ENCODE results near the gene MYADML2.

Gene MYADML2

DNA sequence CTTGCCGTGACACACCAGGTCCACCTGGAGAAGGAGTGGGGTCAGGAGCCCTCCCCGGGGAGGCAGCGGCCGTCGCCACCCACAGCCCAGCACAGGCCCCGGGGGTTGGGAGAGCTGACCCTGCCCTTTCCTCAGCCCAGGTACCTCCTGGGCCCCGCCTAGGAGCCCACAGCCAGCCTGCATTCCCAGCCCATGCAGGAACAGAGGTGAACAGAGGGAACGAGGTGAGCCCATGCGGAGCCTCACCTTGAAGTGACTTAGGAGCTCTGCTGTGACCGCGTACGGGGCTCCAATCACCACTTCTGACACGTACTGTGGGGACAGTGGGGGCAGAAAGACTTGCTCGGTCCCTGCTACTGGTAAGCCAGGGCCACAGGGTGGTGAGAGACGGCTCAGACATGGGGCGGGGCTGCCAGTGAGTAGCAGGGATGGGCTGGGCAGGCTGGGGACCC, 41.6 kb downstream of the MYADML2 start:
- no peak for TF ChIP-seq ARNTL (CRISPR knock-in tag; IDR thresholded peaks at IDR 0.05; ENCODE audit: borderline replicate concordance, low read depth)
- no peak for ATAC-seq

DNA sequence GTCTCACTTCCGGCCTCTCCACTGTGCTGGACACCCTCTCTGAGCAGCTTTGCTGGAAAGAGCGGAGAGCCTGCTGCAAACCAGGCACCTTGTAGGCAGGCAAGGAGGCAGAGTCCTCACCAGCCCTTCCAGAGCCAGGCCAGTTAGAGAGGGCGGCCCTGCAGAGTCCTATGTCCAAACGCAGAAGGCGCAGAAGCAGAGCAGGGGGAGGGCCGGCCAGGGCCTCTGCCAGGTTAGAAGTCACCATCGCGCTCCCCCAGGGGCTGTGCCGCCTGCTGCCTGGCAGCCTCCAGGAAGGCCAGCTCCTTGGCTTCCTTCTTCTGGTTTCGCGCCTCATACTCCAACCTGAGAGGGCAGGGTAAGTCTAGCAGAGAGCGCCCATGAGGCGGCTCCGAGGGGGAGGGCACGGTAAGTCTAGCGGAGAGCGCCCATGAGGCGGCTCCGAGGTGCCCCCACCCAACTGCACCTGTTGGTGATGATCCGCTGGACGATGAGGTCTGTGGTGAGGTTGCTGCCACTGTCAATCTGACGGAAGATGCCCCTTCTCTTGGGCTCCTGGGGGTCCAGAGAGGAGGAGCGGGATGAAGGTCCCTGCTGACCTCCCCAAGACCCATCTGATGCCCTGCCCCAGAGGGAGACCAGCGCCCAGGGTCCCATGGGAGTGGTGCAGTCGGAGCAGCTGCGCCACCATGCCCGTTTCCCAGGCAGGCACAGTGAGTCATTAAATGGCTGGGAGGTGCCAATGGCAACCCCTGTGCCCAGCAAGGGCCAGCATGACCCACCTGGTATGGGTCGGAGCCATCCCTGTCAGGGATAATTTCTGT, 42.2 kb downstream of the MYADML2 start:
- ATAC-seq, result no peak
- TF ChIP-seq, protein P1, sequence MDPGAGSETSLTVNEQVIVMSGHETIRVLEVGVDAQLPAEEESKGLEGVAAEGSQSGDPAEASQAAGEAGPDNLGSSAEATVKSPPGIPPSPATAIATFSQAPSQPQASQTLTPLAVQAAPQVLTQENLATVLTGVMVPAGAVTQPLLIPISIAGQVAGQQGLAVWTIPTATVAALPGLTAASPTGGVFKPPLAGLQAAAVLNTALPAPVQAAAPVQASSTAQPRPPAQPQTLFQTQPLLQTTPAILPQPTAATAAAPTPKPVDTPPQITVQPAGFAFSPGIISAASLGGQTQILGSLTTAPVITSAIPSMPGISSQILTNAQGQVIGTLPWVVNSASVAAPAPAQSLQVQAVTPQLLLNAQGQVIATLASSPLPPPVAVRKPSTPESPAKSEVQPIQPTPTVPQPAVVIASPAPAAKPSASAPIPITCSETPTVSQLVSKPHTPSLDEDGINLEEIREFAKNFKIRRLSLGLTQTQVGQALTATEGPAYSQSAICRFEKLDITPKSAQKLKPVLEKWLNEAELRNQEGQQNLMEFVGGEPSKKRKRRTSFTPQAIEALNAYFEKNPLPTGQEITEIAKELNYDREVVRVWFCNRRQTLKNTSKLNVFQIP (CRISPR knock-in tag; IDR thresholded peaks at IDR 0.05; ENCODE audit: borderline replicate concordance, low read depth), result no peak
- TF ChIP-seq, protein P2, sequence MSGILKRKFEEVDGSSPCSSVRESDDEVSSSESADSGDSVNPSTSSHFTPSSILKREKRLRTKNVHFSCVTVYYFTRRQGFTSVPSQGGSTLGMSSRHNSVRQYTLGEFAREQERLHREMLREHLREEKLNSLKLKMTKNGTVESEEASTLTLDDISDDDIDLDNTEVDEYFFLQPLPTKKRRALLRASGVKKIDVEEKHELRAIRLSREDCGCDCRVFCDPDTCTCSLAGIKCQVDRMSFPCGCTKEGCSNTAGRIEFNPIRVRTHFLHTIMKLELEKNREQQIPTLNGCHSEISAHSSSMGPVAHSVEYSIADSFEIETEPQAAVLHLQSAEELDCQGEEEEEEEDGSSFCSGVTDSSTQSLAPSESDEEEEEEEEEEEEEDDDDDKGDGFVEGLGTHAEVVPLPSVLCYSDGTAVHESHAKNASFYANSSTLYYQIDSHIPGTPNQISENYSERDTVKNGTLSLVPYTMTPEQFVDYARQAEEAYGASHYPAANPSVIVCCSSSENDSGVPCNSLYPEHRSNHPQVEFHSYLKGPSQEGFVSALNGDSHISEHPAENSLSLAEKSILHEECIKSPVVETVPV (CRISPR knock-in tag; IDR thresholded peaks at IDR 0.05), result no peak

DNA sequence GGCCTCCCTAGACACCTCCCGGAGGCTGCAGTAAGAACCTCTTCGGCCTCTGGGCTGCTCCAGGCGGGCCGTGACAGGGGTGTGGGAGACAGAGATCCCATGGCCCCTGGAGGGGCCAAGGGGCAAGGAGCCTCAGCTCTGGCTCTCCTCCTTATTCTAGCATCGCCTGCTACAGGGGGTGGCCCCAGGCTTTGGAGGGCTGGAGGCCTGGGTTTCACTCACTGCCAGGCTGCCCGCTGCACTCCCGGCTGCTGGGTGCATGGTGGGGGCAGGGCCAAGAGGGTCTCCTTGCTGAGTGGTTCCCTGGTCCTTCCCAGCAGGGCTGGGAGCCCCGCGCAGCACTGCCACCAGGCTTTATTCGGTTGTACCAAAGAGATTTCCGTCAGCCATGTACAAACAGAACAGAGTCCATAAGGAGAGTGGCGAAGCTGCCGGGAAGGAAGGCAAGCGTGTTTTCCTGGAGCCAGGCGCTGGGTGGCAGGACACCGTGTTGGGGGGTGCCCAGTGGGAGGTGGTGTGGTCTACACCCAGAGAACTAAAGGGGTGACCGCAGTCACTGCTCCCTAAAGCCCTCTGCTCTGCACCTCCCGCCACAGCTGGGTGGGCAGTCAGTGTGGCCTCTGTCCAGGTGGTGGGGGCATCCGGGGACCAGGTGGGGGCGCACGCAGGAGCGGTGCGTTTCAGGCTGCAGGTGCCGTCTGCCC, 43.0 kb downstream of the MYADML2 start:
- no peak for ATAC-seq
- TF ChIP-seq ZNF8 (CRISPR knock-in tag; IDR thresholded peaks at IDR 0.05) (no peak), ZNF565 (CRISPR knock-in tag; conservative IDR thresholded peaks at IDR 0.05; ENCODE audit: low read depth) (no peak), ZFP3 (CRISPR knock-in tag; IDR thresholded peaks at IDR 0.05) (no peak), TCF4 (CRISPR knock-in tag; IDR thresholded peaks at IDR 0.05; ENCODE audit: borderline replicate concordance) (no peak), PPARA (CRISPR knock-in tag; IDR thresholded peaks at IDR 0.05; ENCODE audit: borderline replicate concordance) (no peak), ESRRG (CRISPR knock-in tag; IDR thresholded peaks at IDR 0.05) (no peak), ARNTL (CRISPR knock-in tag; IDR thresholded peaks at IDR 0.05; ENCODE audit: borderline replicate concordance, low read depth) (no peak), ISL1 (CRISPR knock-in tag; IDR thresholded peaks at IDR 0.05) (no peak), ZC3H10 (CRISPR knock-in tag; IDR thresholded peaks at IDR 0.05) (no peak), ZNF70 (CRISPR knock-in tag; IDR thresholded peaks at IDR 0.05) (no peak), OSR1 (CRISPR knock-in tag; IDR thresholded peaks at IDR 0.05) (no peak)
- TF ChIP-seq, protein P3, sequence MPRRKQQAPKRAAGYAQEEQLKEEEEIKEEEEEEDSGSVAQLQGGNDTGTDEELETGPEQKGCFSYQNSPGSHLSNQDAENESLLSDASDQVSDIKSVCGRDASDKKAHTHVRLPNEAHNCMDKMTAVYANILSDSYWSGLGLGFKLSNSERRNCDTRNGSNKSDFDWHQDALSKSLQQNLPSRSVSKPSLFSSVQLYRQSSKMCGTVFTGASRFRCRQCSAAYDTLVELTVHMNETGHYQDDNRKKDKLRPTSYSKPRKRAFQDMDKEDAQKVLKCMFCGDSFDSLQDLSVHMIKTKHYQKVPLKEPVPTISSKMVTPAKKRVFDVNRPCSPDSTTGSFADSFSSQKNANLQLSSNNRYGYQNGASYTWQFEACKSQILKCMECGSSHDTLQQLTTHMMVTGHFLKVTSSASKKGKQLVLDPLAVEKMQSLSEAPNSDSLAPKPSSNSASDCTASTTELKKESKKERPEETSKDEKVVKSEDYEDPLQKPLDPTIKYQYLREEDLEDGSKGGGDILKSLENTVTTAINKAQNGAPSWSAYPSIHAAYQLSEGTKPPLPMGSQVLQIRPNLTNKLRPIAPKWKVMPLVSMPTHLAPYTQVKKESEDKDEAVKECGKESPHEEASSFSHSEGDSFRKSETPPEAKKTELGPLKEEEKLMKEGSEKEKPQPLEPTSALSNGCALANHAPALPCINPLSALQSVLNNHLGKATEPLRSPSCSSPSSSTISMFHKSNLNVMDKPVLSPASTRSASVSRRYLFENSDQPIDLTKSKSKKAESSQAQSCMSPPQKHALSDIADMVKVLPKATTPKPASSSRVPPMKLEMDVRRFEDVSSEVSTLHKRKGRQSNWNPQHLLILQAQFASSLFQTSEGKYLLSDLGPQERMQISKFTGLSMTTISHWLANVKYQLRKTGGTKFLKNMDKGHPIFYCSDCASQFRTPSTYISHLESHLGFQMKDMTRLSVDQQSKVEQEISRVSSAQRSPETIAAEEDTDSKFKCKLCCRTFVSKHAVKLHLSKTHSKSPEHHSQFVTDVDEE (CRISPR knock-in tag; IDR thresholded peaks at IDR 0.05), result no peak
- TF ChIP-seq, protein P2 (CRISPR knock-in tag; IDR thresholded peaks at IDR 0.05), result no peak
- TF ChIP-seq, protein P4, sequence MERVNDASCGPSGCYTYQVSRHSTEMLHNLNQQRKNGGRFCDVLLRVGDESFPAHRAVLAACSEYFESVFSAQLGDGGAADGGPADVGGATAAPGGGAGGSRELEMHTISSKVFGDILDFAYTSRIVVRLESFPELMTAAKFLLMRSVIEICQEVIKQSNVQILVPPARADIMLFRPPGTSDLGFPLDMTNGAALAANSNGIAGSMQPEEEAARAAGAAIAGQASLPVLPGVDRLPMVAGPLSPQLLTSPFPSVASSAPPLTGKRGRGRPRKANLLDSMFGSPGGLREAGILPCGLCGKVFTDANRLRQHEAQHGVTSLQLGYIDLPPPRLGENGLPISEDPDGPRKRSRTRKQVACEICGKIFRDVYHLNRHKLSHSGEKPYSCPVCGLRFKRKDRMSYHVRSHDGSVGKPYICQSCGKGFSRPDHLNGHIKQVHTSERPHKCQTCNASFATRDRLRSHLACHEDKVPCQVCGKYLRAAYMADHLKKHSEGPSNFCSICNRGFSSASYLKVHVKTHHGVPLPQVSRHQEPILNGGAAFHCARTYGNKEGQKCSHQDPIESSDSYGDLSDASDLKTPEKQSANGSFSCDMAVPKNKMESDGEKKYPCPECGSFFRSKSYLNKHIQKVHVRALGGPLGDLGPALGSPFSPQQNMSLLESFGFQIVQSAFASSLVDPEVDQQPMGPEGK (CRISPR knock-in tag; IDR thresholded peaks at IDR 0.05; ENCODE audit: borderline replicate concordance), result no peak
- TF ChIP-seq, protein P1 (CRISPR knock-in tag; IDR thresholded peaks at IDR 0.05; ENCODE audit: borderline replicate concordance, low read depth), result no peak
- TF ChIP-seq, protein P5, sequence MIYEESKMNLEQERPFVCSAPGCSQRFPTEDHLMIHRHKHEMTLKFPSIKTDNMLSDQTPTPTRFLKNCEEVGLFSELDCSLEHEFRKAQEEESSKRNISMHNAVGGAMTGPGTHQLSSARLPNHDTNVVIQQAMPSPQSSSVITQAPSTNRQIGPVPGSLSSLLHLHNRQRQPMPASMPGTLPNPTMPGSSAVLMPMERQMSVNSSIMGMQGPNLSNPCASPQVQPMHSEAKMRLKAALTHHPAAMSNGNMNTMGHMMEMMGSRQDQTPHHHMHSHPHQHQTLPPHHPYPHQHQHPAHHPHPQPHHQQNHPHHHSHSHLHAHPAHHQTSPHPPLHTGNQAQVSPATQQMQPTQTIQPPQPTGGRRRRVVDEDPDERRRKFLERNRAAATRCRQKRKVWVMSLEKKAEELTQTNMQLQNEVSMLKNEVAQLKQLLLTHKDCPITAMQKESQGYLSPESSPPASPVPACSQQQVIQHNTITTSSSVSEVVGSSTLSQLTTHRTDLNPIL (CRISPR knock-in tag; IDR thresholded peaks at IDR 0.05; ENCODE audit: low read depth), result no peak

All from SK-N-SH treated with all-trans-retinoic acid at 6 μM for 48 hours (cell line).